HG03442 (cell line): Measurements from ENCODE around the gene RAE1.

ENCODE experiments used
- ATAC-seq: cut with Tn5 transposase; IDR thresholded peaks from one replicate; pipeline ENCODE4 v1.9.1; 2021; ENCODE audit warnings: mild to moderate bottlenecking, moderate library complexity; ENCODE audit not compliant: unreplicated experiment

RAE1 gene

DNA sequence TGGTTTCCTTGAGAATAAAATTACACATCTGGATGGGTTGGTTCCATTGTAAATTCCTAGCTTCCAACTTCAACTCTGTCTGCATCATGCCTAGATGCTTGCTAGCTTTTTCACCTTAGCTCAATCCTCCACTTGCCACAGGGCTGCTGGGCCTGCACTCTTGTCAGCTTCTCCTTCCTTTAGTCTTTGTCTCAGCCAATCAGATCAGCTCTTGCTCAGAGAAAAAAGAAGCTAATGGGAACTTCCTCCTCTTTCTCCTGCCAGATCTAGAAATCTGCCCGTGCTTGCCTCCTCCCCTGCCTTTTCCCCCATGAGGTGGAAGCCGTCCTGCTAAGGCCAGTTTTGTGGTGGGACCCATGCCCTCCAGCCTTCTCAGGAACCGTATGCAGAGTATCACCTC is 18.5 kb downstream of the RAE1 start:
- no peak for ATAC-seq

DNA sequence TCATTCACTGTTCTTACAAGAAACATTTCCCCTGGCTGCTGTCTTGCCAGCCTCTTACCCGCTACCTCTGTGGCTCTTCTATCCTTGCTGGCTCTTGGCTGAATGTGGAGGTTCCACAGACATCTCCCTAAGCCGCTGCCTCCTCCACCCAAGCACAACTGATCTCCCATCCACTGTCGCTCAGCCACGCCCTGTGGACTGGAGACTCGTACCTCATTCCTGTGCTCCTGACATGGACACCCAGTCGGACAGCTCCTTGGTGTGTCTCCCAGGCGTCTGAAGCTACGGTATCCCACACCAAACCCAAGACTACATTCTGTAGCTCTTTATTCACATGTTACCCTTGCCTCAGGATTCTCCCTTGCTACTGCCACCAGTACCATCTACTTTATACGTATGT is 19.3 kb downstream of the RAE1 start:
- ATAC-seq = no peak

DNA sequence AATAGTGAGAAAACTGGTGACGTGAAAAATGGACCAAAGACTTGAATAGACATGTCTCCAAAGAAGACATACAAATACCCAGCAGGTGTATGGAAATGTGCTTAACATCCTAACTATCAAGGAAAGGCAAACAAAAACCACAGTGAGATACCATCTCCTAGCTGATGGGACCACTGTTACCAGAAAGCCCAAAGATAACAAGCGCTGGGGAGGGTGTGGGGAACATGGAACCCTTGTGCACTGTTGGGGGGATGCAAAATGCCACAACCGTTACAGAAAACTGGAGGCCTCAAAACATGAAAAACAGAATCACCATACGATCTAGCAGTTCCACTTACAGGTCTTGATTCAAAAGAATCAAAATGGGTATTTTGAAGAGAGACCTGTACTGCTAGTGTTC is 20.3 kb downstream of the RAE1 start:
- ATAC-seq = no peak

DNA sequence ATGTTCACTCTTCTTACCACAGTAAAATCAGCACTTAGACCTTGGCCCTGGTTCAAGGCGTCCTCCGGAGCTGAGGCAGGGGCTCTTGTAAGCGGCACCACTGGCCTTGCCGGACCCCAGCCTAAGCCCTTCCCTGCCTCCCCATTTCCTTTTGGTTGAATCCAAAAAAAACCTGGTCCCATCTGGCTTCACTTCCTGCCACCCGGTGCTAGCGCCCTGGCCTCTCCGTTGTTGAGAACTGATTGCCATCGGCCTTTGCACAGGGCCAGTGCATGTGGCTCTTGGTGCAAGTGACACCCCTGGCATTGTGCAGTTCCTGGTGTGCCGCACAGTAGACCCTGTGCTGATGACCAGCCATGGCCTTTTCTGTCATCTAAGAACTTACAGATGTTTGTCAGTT is 21.1 kb downstream of the RAE1 start:
- ATAC-seq = no peak

DNA sequence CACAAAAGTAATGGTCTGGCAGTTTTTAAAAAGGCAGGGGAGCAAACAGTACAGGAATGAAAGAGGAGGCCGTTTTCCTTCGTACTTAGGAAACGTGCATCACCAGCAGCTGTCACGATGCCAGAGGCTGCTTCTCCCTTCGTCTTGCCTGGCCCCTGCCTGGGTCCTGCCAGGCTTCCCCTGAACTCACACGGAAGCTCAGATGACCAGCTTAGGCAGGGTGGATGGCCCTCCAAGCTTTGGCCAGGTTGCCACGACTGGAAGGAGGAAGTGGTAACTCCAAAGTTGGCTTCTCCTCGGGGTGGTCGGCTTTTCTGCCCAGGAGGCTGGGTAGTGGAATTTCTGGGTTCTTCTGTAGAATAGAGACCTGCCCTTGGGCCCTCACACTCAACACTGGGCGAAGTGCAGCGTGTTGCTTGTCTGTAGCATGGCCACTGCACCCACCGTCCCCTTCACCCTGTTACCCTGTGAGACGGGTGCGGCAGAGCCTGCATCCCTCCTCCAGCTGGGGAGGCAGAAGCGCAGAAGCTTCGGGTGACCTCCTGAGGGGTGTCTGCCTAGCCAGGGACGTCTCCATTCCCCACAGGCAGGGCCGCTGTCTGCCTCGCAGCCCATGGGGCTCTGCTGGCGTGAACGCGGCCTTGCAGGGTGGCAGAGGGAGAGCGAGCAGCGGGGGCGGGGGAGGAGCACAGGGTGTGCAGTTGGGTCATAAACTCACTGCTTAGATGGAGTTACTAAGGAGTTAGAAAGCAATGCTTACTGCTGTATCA is 21.7 kb downstream of the RAE1 start:
- no peak for ATAC-seq

DNA sequence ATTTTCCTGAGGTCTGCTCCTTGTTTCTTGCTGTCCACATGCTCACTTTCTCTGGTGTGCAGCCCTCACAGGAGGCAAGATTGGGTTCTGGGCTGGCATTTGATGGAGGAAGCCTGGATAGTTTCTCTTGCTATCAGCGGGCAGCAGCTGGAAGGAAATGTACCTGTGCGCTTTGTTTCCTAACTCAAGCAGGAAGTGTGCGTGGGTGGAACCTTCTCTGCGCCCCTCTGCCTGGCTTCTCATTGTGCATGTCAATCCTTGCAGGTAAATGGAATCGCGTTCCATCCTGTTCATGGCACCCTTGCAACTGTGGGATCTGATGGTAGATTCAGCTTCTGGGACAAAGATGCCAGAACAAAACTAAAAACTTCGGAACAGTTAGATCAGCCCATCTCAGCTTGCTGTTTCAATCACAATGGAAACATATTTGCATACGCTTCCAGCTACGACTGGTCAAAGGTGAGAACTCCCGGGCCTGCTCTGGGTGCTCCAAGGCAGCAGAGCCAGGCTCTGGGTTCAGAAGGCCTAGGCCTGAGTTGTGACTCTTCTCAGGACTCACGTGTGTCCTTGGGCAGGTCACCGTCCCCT is 23.4 kb downstream of the RAE1 start:
- no peak for ATAC-seq

DNA sequence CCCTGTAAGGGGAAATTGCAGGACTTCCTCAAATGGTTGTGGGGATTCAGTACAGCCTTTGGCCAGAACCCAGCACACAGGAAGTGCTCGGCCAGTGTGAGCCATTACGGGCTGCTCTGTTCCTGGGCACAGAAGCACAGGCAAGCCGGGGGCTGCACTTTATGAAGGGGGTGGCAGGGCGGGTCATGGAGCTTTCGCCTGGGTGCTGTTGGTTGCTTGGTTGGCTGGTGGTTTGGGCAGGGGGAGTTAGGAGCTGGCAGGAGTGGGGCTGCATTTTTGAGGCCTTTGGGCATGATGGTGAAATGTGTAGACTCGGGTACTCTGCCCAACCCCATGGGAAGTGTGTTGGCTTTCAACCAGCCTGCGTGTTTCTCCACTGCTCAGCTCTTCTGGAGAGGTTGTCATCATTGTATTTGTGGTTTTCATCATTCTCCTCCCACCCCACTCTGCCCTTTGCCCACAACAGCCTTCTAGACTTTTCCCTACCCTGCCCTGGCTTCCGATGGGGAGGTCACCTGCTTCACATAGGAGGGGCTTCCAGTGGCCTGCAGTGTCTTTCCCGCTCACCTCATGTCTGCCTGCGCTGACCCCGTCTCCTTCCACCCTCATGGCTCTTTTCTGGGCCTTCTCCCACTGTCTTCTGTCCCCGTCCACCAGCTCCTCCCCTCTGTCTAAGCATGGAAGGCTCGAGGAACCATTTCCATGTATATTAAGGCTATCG is 24.0 kb downstream of the RAE1 start:
- ATAC-seq = no peak

DNA sequence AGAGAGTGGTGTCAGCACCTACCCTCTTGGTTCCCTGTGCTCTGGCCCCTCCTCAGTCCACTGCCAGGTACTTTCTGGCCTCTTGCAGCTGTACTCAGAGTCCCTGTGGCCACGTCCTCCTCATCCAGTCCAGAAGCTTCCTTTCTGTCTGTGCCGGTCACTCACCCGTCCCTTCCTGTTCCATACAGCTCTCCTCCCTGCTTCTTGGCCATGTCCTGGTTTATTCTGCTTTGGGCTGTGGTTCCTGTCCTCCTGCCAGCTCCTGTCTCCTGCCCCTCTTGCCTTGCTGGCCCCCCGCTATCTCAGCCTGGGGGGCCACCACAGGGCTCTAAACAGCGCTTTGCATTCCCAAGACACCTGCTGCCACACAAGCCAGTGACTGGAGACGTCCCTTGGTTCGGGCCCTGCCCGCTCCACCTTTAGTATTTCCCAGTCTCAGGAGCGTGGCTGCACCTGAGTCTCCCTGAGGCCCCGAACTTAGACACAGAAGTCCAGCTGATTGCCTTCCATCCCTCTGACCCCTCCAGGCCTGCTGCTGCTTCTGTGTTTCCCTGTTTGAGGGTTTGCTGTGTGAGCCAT is 24.7 kb downstream of the RAE1 start:
- ATAC-seq = no peak

DNA sequence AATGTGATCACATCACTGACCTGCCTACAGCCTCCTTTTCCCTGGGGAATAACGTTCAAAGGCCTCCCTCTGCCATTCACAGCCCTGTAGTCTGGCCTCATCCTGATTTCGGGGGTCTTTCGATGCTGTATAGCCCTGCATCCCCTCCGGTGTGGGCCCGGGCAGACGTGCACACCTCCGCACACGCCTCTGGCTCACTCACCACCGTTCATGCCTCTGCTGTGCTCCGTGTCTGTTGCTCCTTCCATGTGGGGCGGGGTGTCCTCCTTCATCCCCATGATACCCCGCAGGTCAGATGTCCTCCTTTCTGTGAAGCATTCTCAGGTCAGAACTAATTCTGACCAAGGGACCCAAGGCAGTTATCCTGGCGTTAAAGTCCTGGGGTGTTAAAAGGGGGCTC is 26.3 kb downstream of the RAE1 start:
- no peak for ATAC-seq

DNA sequence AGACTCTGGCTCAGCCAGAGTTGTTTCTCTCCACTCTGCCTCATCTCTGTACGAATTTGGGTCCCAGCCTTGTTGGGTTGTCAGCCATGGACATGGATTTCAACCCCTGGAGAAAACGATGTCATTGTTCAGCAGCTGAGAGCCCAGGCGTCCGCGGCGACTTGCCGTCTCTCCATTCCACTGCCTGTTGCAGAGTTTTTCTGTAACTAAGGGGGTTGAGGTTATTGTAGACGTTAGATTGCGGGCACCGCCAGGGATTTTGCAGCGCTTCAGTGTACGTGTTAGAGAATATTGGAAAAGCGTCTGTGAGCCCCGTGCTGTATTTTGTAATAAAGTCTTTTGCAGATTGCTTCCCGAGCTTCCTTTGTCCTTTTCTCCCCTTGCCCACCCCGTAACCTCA is 27.1 kb downstream of the RAE1 start:
- ATAC-seq = no peak

DNA sequence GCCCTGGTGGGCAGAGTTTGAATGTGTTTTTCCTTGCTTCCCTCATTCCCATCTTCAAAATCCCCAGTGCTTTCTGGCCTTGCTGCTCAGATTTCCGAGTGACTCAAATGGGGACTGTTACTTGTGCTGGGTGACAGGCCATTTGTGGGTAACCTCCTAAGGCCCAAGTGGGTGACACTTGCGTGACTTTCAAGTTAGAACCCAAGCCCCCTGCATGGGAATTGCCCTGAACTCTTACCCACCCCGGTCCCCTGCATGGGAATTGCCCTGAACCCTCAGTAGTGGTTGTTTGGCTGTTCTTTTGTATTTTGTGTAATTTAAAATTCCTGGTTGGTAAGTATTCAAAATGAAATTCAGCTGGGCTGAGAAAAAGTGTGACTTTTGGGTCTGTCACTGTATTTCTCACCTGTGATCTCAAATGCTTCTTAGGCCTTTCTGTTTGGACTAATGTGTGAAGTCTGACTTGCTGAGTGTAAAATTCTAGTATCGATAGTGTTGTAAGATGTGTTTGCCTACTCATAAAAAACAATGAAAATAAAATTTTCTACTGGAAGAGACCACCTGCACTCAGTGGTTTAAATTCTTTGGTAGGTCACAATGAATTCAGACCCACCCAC is 27.7 kb downstream of the RAE1 start:
- no peak for ATAC-seq

DNA sequence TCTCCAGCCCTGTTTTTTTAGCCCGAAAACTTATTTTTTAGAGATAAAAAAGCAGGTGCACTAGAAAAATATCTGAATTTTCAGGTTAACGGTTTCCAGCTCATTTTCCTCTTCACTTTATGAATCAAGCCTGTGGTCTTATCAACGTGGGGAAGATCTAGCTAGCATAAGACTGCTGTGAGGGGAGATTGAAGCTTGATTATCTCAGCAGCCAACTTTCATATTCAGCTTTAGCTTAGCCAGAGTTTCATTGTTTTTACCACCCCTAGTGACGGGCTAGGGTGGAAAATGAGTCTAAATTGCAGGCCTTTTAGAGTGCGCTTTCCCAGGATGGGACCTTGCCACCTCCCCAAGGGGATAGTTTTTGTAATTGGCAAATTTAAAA is 28.2 kb downstream of the RAE1 start:
- ATAC-seq = no peak

DNA sequence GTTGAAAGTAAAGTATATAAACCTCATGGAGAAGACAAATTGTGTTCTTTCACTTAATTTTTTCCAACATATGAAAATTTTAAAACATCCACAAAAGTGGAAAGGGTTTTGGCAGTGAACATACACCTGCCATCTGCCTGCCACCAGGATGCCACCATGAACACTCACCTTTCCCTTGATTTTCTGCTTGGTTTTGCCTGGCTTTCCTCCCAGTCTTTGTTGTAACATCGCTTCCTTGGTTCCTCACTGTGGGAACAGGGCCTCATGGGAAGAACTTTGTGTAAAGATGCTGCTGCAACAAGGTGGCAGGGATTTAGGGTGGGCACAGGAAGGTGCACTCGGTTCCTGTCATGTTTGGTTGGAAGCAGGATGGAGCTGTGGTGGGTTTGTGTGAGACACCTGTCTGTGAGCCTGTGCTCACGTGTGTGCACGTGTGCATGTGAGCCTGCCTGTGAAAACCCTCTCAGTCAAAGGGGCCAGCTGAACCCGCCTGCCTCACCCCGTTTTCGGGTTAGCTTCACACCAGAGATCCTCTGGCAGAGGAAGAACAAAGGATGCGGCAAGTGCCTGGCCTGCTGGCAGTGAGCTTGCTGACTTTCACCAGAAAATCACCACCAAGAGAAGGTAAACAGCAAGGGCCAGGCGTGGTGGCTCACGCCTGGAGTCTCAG is 29.2 kb downstream of the RAE1 start:
- ATAC-seq = no peak

DNA sequence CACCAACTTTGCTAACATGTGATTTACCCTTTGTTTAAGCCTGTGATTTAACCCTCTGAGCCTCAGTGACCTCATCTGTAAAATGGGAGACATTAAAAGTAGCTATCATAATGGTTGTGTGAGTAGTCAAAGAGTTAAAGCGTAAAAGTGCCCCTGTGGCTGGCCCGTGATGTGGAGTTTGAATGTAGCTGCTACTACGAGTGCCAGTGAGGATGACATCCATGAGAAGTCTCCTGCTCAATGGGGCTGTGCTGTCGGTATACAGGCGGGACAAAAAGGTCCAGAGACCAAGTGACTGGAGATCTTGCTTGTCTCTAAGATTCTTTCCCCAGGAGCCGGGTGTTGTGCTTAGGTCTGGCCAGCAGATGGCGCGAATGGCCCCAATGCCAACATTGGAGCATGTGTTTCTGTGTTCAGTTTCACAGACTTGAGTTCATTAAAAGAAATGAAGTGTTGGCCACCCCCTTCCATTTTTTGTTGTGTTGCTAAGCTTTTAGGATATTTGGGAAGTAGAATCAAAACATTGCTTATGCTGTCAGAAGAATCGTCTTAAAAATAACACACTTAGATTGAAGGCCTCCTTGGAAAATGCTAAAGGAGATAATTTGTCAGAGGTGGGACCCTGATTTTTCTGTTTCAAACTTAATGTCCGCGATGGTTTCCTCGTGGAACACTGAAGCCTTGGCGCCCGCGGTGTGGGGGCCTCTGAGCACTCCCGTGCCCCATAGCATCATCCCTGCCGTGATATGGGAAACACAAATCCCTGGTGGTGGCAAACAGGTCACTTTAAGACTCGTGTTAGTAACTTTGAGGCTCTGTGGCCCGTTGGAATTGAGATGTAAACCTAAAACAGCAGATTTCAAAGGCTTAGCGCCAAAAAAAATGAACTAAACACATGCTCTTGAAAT is 30.8 kb downstream of the RAE1 start:
- ATAC-seq = peak; percentile 44

DNA sequence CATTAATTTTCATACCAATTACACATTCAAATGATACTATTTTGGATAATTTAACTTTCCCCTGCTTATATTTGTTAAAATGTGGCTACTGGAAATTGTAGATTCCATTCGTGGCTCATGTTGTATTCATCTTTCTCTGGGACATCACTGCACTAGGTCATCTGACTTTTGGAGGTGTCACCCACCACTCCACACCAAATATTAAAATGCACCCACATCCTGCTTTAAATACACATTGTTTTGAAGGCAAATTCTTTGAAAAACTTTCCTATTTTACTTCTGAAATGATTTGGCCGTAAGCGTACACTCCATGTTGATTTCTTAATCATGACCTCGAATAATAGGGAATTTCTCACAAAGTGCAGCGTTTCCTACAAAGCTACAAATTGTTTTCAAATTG is 31.5 kb downstream of the RAE1 start:
- ATAC-seq = no peak

DNA sequence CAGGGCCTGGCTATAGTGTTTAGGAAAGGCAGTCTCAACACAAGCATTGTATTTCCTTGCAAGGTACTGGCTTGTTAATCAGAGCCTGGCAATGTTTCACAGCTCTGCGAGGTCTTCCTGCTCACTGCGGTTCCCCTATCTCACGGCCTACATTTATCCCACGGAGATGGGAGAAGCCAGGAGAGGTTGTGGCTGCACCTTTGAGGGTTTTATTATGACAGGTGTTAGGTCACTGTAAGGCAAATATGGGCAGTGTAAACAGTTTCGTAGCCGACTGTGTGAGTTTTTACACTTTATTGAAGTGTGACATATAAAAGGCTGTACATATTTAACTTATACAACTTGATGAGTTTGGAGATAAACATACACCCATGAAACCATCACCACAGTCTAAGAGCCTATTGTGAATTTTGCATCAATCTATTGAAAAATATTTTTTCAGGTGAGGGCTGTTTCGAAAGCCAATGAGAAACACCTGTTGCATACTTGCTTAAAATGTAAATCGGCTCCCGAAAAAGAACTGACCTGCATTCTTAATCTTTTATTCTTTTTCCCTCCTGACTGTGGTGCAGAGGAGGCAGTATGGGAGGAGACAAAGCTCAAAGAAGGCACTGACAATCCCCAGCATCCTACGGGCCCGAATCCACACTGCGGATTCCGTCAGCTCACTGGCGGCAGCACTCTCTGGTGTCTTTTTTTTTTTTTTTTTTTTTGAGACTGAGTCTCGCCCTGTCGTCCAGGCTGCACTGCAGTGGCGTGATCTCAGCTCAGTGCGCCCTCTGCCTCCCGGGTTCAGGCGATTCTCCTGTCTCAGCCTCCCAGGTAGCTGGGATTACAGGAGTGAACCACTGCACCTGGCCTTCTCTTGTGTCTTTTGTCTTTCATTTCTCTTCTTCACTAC is 32.6 kb downstream of the RAE1 start:
- no peak for ATAC-seq

DNA sequence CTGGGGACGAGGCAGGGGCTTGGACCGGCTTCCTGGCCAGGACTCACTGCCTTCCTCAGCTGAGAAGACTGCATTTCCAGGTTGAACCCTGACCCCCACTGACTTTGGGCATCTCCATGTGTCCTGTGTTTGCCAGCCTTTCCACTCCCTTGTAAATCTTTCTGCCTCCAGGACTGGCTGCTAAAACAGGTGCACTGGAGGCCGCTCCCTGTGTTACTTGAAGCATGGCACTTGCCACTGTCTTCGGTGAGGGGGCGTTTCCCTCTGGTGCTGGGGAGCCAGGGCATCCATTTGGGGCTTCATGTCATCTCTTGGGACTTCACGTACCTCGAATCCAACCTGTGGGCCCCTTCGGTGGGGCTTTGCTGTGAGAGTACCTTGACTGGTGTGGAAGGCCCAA is 33.4 kb downstream of the RAE1 start:
- no peak for ATAC-seq

DNA sequence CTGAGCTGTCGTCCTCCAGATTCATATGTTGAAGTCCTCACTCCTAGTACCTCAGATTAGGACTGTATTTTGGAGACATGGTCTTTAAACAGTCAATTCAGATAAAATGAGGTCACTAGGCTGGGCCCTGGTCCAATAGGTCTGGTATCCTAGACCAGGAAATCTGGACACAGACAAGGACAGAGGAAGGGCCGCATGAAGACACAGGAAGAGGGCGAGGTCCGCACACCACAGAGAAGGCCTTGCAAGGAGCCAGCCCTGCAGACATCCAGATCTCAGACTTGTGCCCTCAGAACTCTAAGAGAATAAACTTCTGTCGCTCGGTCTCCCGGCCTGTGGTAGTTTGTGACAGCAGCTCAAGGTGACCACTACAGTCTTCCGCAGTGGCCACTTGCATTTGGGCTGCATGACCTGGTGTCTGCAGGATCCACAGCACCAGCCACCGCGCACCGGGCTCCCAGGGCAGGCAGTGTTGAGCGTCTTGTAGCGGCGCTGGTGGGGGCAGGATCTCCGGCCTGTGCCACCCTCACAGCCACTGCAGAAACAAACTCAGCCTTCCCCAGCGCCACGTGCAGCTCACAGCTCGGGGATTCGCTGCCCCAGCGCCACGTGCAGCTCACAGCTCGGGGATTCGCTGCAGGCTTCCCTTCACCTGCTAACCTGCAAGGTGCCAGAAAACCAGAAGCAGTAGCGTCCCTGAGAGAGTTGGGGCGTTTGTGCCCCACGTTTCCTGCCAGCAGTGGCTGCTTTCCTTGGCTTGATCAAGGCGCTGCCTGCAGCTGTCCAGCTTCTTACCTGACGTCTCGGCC is 34.1 kb downstream of the RAE1 start:
- ATAC-seq = no peak
